ENCODE measurements around the gene TAF9B. TPM values are rescaled to one million over a fixed set of nuclear protein-coding genes. Genes with fewer than 3 reads are reported as not detected.
"Not testable (repeated sequence)": the region's sequence is repeated elsewhere in the genome, so short reads cannot be mapped to it uniquely, and the experiment has no call there.

The TAF9B gene
- total RNA-seq, 4 donors from 2014 or later = 2.6 to 13.2 (median 6.6) TPM

DNA sequence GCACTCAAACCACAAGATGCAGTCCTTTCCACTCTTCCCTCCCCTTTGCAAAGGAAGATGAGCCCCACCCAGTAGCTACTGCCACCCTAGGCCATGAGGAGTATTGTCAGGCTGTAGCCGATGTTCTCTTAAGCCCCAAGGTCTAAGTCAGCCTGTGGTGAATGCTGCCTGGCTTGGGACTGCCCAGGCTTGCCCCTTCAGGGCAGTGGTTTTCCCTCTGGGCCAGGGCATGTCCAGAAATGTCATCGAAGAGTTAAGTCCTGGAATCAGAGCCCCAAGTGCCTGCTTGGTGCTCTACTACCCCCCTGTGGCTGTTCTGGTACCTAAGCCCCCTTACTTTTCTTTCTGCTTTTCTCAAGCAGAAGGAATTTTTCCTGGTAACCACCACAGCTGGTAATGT lies 47.2 kb downstream of the TAF9B start:
- intact Hi-C loops (cut with DNase I; ENCODE audit: low total_unique reads) (no loop called here), in situ Hi-C loops (cut with MboI; ENCODE audit: low pct_ligation_motif_present in 1 of 4, low pct_unique_long_range_greater_than_20kb in 1 of 4, low sequenced_read_pairs in 3 of 4) (no loop called here)
- Histone ChIP-seq H3K27me3 (no peaks in the 10 kb centered on the region), H3K36me3 (no peaks in the 10 kb centered on the region), H3K4me3 (no peak overlapping the region), H3K9me3 (no peaks in the 10 kb centered on the region), H3K27ac (no peak overlapping the region), H3K4me1 (no peaks in the 10 kb centered on the region)
- no peak for TF ChIP-seq POLR2AphosphoS5 (IDR thresholded peaks at IDR 0.05)
- TF ChIP-seq, protein P1, sequence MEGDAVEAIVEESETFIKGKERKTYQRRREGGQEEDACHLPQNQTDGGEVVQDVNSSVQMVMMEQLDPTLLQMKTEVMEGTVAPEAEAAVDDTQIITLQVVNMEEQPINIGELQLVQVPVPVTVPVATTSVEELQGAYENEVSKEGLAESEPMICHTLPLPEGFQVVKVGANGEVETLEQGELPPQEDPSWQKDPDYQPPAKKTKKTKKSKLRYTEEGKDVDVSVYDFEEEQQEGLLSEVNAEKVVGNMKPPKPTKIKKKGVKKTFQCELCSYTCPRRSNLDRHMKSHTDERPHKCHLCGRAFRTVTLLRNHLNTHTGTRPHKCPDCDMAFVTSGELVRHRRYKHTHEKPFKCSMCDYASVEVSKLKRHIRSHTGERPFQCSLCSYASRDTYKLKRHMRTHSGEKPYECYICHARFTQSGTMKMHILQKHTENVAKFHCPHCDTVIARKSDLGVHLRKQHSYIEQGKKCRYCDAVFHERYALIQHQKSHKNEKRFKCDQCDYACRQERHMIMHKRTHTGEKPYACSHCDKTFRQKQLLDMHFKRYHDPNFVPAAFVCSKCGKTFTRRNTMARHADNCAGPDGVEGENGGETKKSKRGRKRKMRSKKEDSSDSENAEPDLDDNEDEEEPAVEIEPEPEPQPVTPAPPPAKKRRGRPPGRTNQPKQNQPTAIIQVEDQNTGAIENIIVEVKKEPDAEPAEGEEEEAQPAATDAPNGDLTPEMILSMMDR (IDR thresholded peaks at IDR 0.05) = no peak
- TF ChIP-seq EP300 (IDR thresholded peaks at IDR 0.05; ENCODE audit: low read depth) = no peak
- no peak for TF ChIP-seq POLR2A (IDR thresholded peaks at IDR 0.05)
- WGBS, 2 donors (ENCODE audit: low coverage in 1 of 2) = 57% methylated on average over 2 of the region's 2 CpGs; no CpG with 5 or more reads in 1 of the 2 donors
- no peak for DNase-seq

- WGBS, 2 donors (ENCODE audit: low coverage in 1 of 2) = 89 to 100% methylated on average over 2 to 6 of the region's 6 CpGs
- intact Hi-C loops (cut with DNase I; ENCODE audit: low total_unique reads) = not testable (repeated sequence)
Measured at GRCh38 chrX:78081413-78081812, 58.0 kb downstream of the TAF9B start.

More at GRCh38 chrX:78081413-78081812, 58.0 kb downstream of the TAF9B start:
- H3K36me3 ChIP-seq; in situ Hi-C loops (cut with MboI; ENCODE audit: low pct_ligation_motif_present in 1 of 4, low pct_unique_long_range_greater_than_20kb in 1 of 4, low sequenced_read_pairs in 3 of 4); H3K4me1 ChIP-seq; H3K27me3 ChIP-seq; H3K4me3 ChIP-seq; H3K9me3 ChIP-seq; DNase-seq; H3K27ac ChIP-seq: not testable (repeated sequence)

Other genes starting within 250 kb of the TAF9B start
- 10 to 100 TPM; 25.1 to 49.2 (median 34.2) TPM for gene MAGT1, start 244.2 kb downstream of the TAF9B start, total RNA-seq
- gene COX7B, start 240.2 kb downstream of the TAF9B start, total RNA-seq = 100 to 1,000 TPM in 3 of 4 donors, 10 to 100 TPM in 1; 48.3 to 755 (median 441) TPM
- gene ATP7A, start 229.0 kb downstream of the TAF9B start, total RNA-seq = 10 to 100 TPM in 1 of 4 donors, 1 to 10 TPM in 3; 1.1 to 13.8 (median 6.3) TPM
- gene PGAM4, start 170.0 kb downstream of the TAF9B start, total RNA-seq = not detected
- gene PGK1, start 35.4 kb downstream of the TAF9B start, total RNA-seq = 100 to 1,000 TPM in 3 of 4 donors, 10 to 100 TPM in 1; 35.6 to 207 (median 181) TPM
- gene CYSLTR1, start 188.0 kb upstream of the TAF9B start, total RNA-seq = 1 to 10 TPM in 2 of 4 donors, not detected in 2; 1.2 to 3.3 TPM

All from transverse colon (tissue), 4 donors.